ENCODE data around the gene SHROOM3.

- TF ChIP-seq CTCF (IDR thresholded peaks at IDR 0.05) = no peak
- TF ChIP-seq POLR2A (IDR thresholded peaks at IDR 0.05) = no peak
- no peak for TF ChIP-seq POLR2AphosphoS5 (IDR thresholded peaks at IDR 0.05)
Measured at GRCh38 chr4:76589402-76589801, 154.4 kb downstream of the SHROOM3 start.
